ENCODE results near the gene VCX. TPM values are rescaled to one million over a fixed set of nuclear protein-coding genes. Genes with fewer than 3 reads are reported as not detected.

Gene VCX
- polyA plus RNA-seq, 1 donor (not counting 4 experiments of a cell fraction or from before 2014, with no cell fraction given) = not detected

DNA sequence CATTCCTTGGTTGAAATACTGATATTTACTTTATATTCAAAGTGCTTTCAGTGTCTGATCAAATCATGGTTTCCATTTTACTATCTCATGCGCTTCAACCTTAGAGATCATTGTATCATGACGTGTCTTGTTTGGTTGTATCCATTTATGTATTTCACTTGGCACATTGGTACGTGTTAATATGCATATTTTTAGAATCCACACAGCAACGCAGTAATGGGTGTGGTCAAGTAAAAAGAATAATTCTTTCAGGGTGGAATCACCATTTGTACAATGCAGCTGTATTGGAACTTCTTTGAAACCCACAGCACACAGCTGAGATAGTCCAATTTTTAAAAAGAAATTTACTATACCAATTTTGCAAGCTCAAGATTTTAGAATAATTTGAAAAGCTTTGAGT, 29.1 kb downstream of the VCX start:
- H3K79me2 ChIP-seq (ENCODE audit: control insufficient read depth, insufficient read depth, low read length) = no peaks in the 10 kb centered on the region
- H3K4me3 ChIP-seq (ENCODE audit: control insufficient read depth in 2 of 3, extremely low read depth in 1 of 3, insufficient read depth in 2 of 3, low read depth in 1 of 3, low read length in 3 of 3) = no peak overlapping the region
- H3K9me1 ChIP-seq (ENCODE audit: control insufficient read depth, extremely low read depth, insufficient read depth, low read length) = no peaks in the 10 kb centered on the region
- H3K27me3 ChIP-seq (ENCODE audit: control insufficient read depth, extremely low read depth, insufficient read depth, low read length) = no peaks in the 10 kb centered on the region
- no peaks in the 10 kb centered on the region for H3K4me1 ChIP-seq (ENCODE audit: control insufficient read depth, extremely low read depth, insufficient read depth, low read length)
- no peaks in the 10 kb centered on the region for H3K36me3 ChIP-seq (ENCODE audit: control insufficient read depth in 2 of 2, extremely low read depth in 1 of 2, insufficient read depth in 2 of 2, low read length in 2 of 2)
- DNase-seq (ENCODE audit: low read depth, low spot score) (no peak), FAIRE-seq (no peak)
- no peak overlapping the region for H3K9ac ChIP-seq (ENCODE audit: control insufficient read depth, extremely low read depth, insufficient read depth, low read length)
- H3K4me2 ChIP-seq (ENCODE audit: control insufficient read depth, extremely low read depth, insufficient read depth, low read depth, low read length) = no peak overlapping the region
- no peak overlapping the region for H2AFZ ChIP-seq (ENCODE audit: control insufficient read depth, low read length)
- no peaks in the 10 kb centered on the region for H4K20me1 ChIP-seq (ENCODE audit: control insufficient read depth, extremely low read depth, insufficient read depth, low read length)
- dilution Hi-C loops (cut with MboI; ENCODE audit: extremely low pct_ligation_motif_present, low sequenced_read_pairs) = no loop called here
- TF ChIP-seq EZH2 (IDR thresholded peaks at IDR 0.05; ENCODE audit: low read length) = no peak
- no peak for TF ChIP-seq CTCF (optimal IDR thresholded peaks at IDR 0.05 in 1 of 3, IDR thresholded peaks at IDR 0.05 in 1 of 3, conservative IDR thresholded peaks at IDR 0.05 in 1 of 3; ENCODE audit: extremely low read depth in 1 of 3, insufficient read depth in 2 of 3, low read length in 3 of 3)
- no peaks in the 10 kb centered on the region for H3K9me3 ChIP-seq (ENCODE audit: control insufficient read depth, low read depth, low read length)
- no peak overlapping the region for H3K27ac ChIP-seq (ENCODE audit: control insufficient read depth, insufficient read depth, low read length)

- H3K27ac ChIP-seq (ENCODE audit: control insufficient read depth, insufficient read depth, low read length) = no peak overlapping the region
- H4K20me1 ChIP-seq (ENCODE audit: control insufficient read depth, extremely low read depth, insufficient read depth, low read length) = no peaks in the 10 kb centered on the region
- no peak for FAIRE-seq
- no peak overlapping the region for H3K4me3 ChIP-seq (ENCODE audit: control insufficient read depth in 2 of 3, extremely low read depth in 1 of 3, insufficient read depth in 2 of 3, low read depth in 1 of 3, low read length in 3 of 3)
- DNase-seq (ENCODE audit: low read depth, low spot score) = no peak
- no peak overlapping the region for H3K9ac ChIP-seq (ENCODE audit: control insufficient read depth, extremely low read depth, insufficient read depth, low read length)
- no peaks in the 10 kb centered on the region for H3K4me1 ChIP-seq (ENCODE audit: control insufficient read depth, extremely low read depth, insufficient read depth, low read length)
- dilution Hi-C loops (cut with MboI; ENCODE audit: extremely low pct_ligation_motif_present, low sequenced_read_pairs) = no loop called here
- H2AFZ ChIP-seq (ENCODE audit: control insufficient read depth, low read length) = no peak overlapping the region
- no peaks in the 10 kb centered on the region for H3K9me1 ChIP-seq (ENCODE audit: control insufficient read depth, extremely low read depth, insufficient read depth, low read length)
- no peak overlapping the region for H3K4me2 ChIP-seq (ENCODE audit: control insufficient read depth, extremely low read depth, insufficient read depth, low read depth, low read length)
- no peaks in the 10 kb centered on the region for H3K27me3 ChIP-seq (ENCODE audit: control insufficient read depth, extremely low read depth, insufficient read depth, low read length)
- H3K9me3 ChIP-seq (ENCODE audit: control insufficient read depth, low read depth, low read length) = no peaks in the 10 kb centered on the region
- no peaks in the 10 kb centered on the region for H3K79me2 ChIP-seq (ENCODE audit: control insufficient read depth, insufficient read depth, low read length)
- no peaks in the 10 kb centered on the region for H3K36me3 ChIP-seq (ENCODE audit: control insufficient read depth in 2 of 2, extremely low read depth in 1 of 2, insufficient read depth in 2 of 2, low read length in 2 of 2)
- no peak for TF ChIP-seq EZH2 (IDR thresholded peaks at IDR 0.05; ENCODE audit: low read length)
- no peak for TF ChIP-seq CTCF (optimal IDR thresholded peaks at IDR 0.05 in 1 of 3, IDR thresholded peaks at IDR 0.05 in 1 of 3, conservative IDR thresholded peaks at IDR 0.05 in 1 of 3; ENCODE audit: extremely low read depth in 1 of 3, insufficient read depth in 2 of 3, low read length in 3 of 3)
These were observed 34.0 kb downstream of the VCX start for GRCh38 chrX:7876957-7877356.

Data from keratinocyte (primary cell).